Tibial nerve (tissue), 3 donors: ENCODE results near the gene THAP11.

Experiments used
- CTCF ChIP-seq, 5 experiments: fragments of 200-600 bp in 3 of 5; fragments of 450-650 bp in 2 of 5; sonication (generic) in 3 of 5; IDR thresholded peaks; one replicate each; pipeline ENCODE4 v1.5.1; 2016 to 2019; ENCODE audit warnings: antibody characterized with exemption in 5 of 5, mild to moderate bottlenecking in 3 of 5, moderate library complexity in 2 of 5
- POLR2A ChIP-seq, 2 donors: fragments of 450-650 bp; IDR thresholded peaks; one replicate each; pipeline ENCODE4 v1.6.1; 2017; ENCODE audit warnings: antibody characterized with exemption in 2 of 2, mild to moderate bottlenecking in 2 of 2, moderate library complexity in 2 of 2

GRCh38 chr16:67841816-67842508, at the start of gene THAP11:
- TF ChIP-seq CTCF (IDR thresholded peaks at IDR 0.05): peak; percentile 88 to 97 (median 93)
- TF ChIP-seq POLR2A (IDR thresholded peaks at IDR 0.05): peak; percentile 33 to 71
